ENCODE measurements around the gene XRRA1. TPM values are rescaled to one million over a fixed set of nuclear protein-coding genes. Genes with fewer than 3 reads are reported as not detected.
"Not testable (repeated sequence)": the region's sequence is repeated elsewhere in the genome, so short reads cannot be mapped to it uniquely, and the experiment has no call there.

Gene XRRA1
- total and polyA plus RNA-seq, 11 donors, result 3.9 to 26.6 (median 13.1) TPM

- intact Hi-C loops (cut with DNase I), result no loop called here
- H3K4me3 ChIP-seq, result no peak overlapping the region
- no peak overlapping the region for H3K27ac ChIP-seq
- H3K4me1 ChIP-seq, result peaks cover 0 to 12% (median 4%) of the 10 kb centered on the region in 12 donors
- DNase-seq (no peak), ATAC-seq (no peak)
- H3K36me3 ChIP-seq, result peaks cover 0 to 98% (median 71%) of the 10 kb centered on the region in 9 donors
- no peaks in the 10 kb centered on the region for H3K27me3 ChIP-seq
- no peaks in the 10 kb centered on the region for H3K9me3 ChIP-seq
- WGBS, 4 donors, result 93 to 100% (median 96%) methylated on average over 1 of the region's 1 CpG
- TF ChIP-seq POLR2A (IDR thresholded peaks at IDR 0.05), result no peak
- TF ChIP-seq CTCF (IDR thresholded peaks at IDR 0.05), result no peak
Observed at GRCh38 chr11:74837191-74837590, 111.7 kb downstream of the XRRA1 start.

DNA sequence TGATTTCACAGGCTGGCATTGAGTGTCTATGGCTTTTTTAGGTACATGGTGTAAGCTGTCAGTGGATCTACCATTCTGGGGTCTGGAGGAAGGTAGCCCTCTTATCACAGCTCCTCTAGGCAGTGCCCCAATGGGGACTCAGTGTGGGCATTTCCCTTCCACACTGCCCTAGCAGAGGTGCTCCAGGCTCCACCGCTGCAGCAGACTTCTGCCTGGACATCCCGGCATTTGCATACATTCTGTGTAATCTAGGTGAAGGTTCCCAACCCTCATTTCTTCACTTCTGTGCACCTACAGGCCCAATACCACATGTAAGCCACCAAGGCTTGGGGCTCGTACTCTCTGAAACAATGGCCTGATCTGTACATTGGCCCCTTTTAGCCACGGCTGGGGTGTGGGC, 122.0 kb downstream of the XRRA1 start:
- H3K36me3 ChIP-seq, result peaks cover 0 to 23% (median 7%) of the 10 kb centered on the region in 9 donors
- 76 to 100% (median 93%) methylated on average over 4 of the region's 4 CpGs for WGBS, 4 donors
- TF ChIP-seq POLR2A (IDR thresholded peaks at IDR 0.05) (no peak), CTCF (IDR thresholded peaks at IDR 0.05) (no peak)

DNA sequence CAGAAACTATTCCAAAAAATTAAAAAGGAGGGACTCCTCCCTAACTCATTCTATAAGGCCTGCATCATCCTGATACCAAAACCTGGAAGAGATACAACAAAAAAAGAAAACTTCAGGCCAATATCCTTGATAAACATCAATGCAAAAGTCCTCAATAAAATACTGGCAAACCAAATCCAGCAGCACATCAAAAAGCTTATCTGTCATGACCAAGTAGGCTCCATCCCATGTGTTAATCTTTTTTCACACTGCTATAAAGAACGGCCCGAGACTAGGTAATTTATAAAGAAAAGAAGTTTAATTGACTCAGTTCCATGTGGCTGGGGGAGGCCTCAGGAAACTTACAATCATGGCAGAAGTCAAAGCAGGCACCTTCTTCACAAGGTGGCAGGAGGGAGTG, 123.3 kb downstream of the XRRA1 start:
- H3K27ac ChIP-seq; H3K4me3 ChIP-seq; DNase-seq; ATAC-seq; H3K27me3 ChIP-seq; intact Hi-C loops (cut with DNase I): not testable (repeated sequence)
- WGBS, 4 donors, result 46 to 100% (median 76%) methylated on average over 2 of the region's 2 CpGs
- Histone ChIP-seq H3K4me1 (peaks cover 4 to 25% (median 17%) of the 10 kb centered on the region in 12 donors), H3K9me3 (peaks cover 0 to 29% (median 6%) of the 10 kb centered on the region in 12 donors), H3K36me3 (peaks cover 0 to 23% (median 7%) of the 10 kb centered on the region in 9 donors)

More for the DNA sequence above, 122.0 kb downstream of the XRRA1 start:
- intact Hi-C loops (cut with DNase I), result no loop called here
- ATAC-seq (no peak), DNase-seq (no peak)
- Histone ChIP-seq H3K4me1 (peaks cover 3 to 16% (median 11%) of the 10 kb centered on the region in 12 donors), H3K4me3 (no peak overlapping the region), H3K9me3 (peaks cover 0 to 29% (median 6%) of the 10 kb centered on the region in 12 donors), H3K27me3 (no peaks in the 10 kb centered on the region), H3K27ac (no peak overlapping the region)

DNA sequence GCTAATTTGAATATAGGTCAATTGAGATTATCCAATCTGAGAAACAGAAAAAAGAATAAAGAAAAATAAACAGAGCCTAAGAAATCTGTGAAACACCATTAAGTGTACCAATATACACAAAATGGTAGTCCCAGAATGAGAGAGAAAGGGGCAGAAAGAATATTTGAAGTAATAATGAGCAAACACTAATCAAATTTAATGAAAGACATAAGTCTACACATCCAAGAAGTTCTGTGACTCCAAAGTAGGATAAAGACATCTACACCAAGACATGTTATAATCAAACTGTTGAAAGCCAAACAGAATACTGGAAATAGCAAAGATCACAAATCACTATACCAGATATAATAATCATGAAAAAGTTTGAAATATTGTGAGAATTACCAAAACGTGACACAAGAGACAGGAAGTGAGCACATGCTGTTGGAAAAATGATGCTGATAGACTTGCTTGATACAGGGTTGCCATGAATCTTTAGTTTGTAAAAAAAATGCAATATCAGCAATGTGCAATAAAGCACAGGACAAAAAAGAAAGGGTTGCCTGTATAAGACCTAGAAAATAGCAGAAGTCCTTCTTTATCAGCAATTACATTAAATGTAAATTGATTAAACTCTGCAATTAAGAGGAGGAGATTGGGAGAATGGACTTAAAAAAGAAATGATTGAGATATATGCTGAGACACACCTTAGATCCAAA, 124.5 kb downstream of the XRRA1 start:
- peaks cover 0 to 29% (median 7%) of the 10 kb centered on the region in 9 donors for H3K36me3 ChIP-seq
- intact Hi-C loops (cut with DNase I), result loop anchor here in 1 of 10 donors (5.0 kb wide), 1 partner anchor 72 kb away; no protein-coding TSS in a partner anchor
- no peaks in the 10 kb centered on the region for H3K27me3 ChIP-seq
- TF ChIP-seq CTCF (IDR thresholded peaks at IDR 0.05) (no peak), POLR2A (IDR thresholded peaks at IDR 0.05) (no peak)
- no peak overlapping the region for H3K27ac ChIP-seq
- H3K9me3 ChIP-seq, result peaks cover 0 to 29% (median 6%) of the 10 kb centered on the region in 12 donors
- DNase-seq, result no peak
- peaks cover 4 to 37% (median 19%) of the 10 kb centered on the region in 12 donors for H3K4me1 ChIP-seq
- H3K4me3 ChIP-seq, result no peak overlapping the region
- ATAC-seq, result no peak
- WGBS, 4 donors, result 83 to 92% (median 90%) methylated on average over 1 of the region's 1 CpG

Measured in heart left ventricle (tissue), 16 donors.